Astrocyte (in vitro differentiated cells and primary cell): ENCODE measurements around the gene AUTS2. TPM values are rescaled to one million over a fixed set of nuclear protein-coding genes. Genes with fewer than 3 reads are reported as not detected.

Experiments
- DNase-seq: peaks from one replicate; pipeline ENCODE4 v3.0.0-alpha.2; 2010; ENCODE audit warnings: low read depth
- FAIRE-seq: peaks from 2 replicates; lab custom pipeline; 2011; peaks lifted over from hg19 to GRCh38; lab: Jason Lieb, UNC
- H2AFZ ChIP-seq: 2 replicates; pipeline ENCODE4 v1.6.0; 2012; ENCODE audit warnings: low read depth, low read length, inconsistent platforms
- H3K27ac ChIP-seq: 2 replicates; pipeline ENCODE4 v1.5.1; 2011; ENCODE audit warnings: low read depth, low read length, inconsistent platforms
- H3K27me3 ChIP-seq: 2 replicates; pipeline ENCODE4 v1.6.0; 2011; ENCODE audit warnings: low read length, inconsistent platforms; ENCODE audit not compliant: insufficient read depth
- H3K36me3 ChIP-seq: 2 replicates; pipeline ENCODE4 v1.5.1; 2011; ENCODE audit warnings: low read length, inconsistent platforms; ENCODE audit not compliant: insufficient read depth
- H3K4me1 ChIP-seq: 2 replicates; pipeline ENCODE4 v1.5.1; 2011; ENCODE audit warnings: low read length, inconsistent platforms; ENCODE audit not compliant: insufficient read depth
- H3K4me2 ChIP-seq: 2 replicates; pipeline ENCODE4 v1.6.0; 2012; ENCODE audit warnings: low read length, inconsistent platforms
- H3K4me3 ChIP-seq: 2 replicates; pipeline ENCODE4 v1.5.1; 2011; ENCODE audit warnings: low read depth, mild to moderate bottlenecking, low read length, inconsistent platforms; ENCODE audit not compliant: insufficient read depth
- H3K79me2 ChIP-seq: 2 replicates; pipeline ENCODE4 v1.6.0; 2012; ENCODE audit warnings: mild to moderate bottlenecking, low read length, inconsistent platforms; ENCODE audit not compliant: insufficient read depth
- H3K9ac ChIP-seq: 2 replicates; pipeline ENCODE4 v1.6.0; 2012; ENCODE audit warnings: mild to moderate bottlenecking, low read length, inconsistent platforms
- H3K9me3 ChIP-seq: 2 replicates; pipeline ENCODE4 v1.5.1; 2012; ENCODE audit warnings: low read depth, mild to moderate bottlenecking, low read length, inconsistent platforms; ENCODE audit not compliant: insufficient read depth
- H4K20me1 ChIP-seq: 2 replicates; pipeline ENCODE4 v1.6.0; 2012; ENCODE audit warnings: low read length, inconsistent platforms; ENCODE audit not compliant: insufficient read depth
- H3K27ac Mint-ChIP-seq: one replicate; pipeline ENCODE4 v1.8.0; 2021; ENCODE audit warnings: mild to moderate bottlenecking, mixed read lengths; ENCODE audit not compliant: unreplicated experiment
- H3K27me3 Mint-ChIP-seq: one replicate; pipeline ENCODE4 v1.8.0; 2021; ENCODE audit warnings: low read depth, mixed read lengths; ENCODE audit not compliant: unreplicated experiment
- H3K36me3 Mint-ChIP-seq: one replicate; pipeline ENCODE4 v1.8.0; 2021; ENCODE audit warnings: low read depth, mixed read lengths; ENCODE audit not compliant: unreplicated experiment
- H3K4me1 Mint-ChIP-seq: one replicate; pipeline ENCODE4 v1.8.0; 2021; ENCODE audit warnings: low read depth, mixed read lengths; ENCODE audit not compliant: unreplicated experiment
- H3K4me3 Mint-ChIP-seq: one replicate; pipeline ENCODE4 v1.8.0; 2021; ENCODE audit warnings: mild to moderate bottlenecking, moderate library complexity, mixed read lengths; ENCODE audit not compliant: unreplicated experiment
- H3K9me3 Mint-ChIP-seq: one replicate; pipeline ENCODE4 v1.8.0; 2021; ENCODE audit warnings: mild to moderate bottlenecking, mixed read lengths; ENCODE audit not compliant: unreplicated experiment
- EZH2 ChIP-seq: IDR thresholded peaks from 2 replicates; pipeline ENCODE4 v1.6.1; 2012; ENCODE audit warnings: mild to moderate bottlenecking, low read length, inconsistent platforms; ENCODE audit not compliant: insufficient read depth
- total RNA-seq: library from RNA; stranded (reverse); gene quantifications from 2 replicates; pipeline ENCODE4 v1.2.1, GENCODE V29; 2021
- TF ChIP-seq, protein P1 (sequence below): IDR thresholded peaks from 2 replicates; pipeline ENCODE4 v1.5.1; 2011; ENCODE audit warnings: low read depth, mild to moderate bottlenecking, inconsistent platforms, low read length, moderate library complexity; ENCODE audit not compliant: insufficient read depth

Gene AUTS2
- total RNA-seq, 1 donor from 2014 or later: 73.2 TPM

DNA sequence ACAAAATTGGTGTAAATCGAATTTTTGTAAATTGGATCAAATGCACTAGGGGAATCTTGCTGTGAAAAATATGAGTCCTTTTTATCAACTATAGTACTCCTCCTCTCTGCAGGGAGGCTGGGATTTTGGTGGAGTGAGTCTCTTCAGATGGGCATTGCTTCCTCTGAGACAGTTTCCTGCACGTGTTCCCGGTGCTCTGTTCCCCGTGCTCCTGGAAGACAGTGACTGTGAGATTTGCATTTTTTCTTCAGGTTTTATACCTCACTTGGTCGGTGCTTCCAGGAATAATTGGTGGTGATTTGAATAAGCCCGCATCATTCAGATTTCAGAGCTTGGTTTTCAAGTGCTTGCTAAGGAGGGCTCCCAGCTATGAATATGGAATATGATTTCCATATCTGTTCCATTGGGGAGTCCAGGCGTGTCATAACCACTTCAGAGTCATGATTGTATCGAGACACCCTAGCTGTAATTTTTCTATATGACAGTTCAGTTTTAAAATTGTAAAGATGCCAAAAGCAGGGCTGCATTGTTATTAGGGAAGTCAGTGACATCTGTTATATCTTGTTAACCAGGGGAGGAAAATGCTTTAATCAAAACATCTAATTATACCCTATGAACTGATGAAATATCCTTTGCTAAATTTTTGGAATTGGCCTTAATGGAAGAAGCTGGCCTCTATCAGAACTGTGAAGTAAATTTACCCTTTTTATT lies 12.3 kb downstream of the AUTS2 start:
- Histone ChIP-seq H3K9me3 (no peaks in the 10 kb centered on the region), H3K4me2 (no peak overlapping the region), H2AFZ (no peak overlapping the region), H3K4me1 (no peaks in the 10 kb centered on the region), H3K36me3 (no peaks in the 10 kb centered on the region), H3K79me2 (peaks cover 52% of the 10 kb centered on the region), H3K27me3 (peaks cover 5% of the 10 kb centered on the region), H3K27ac (no peak overlapping the region), H4K20me1 (peaks cover 74% of the 10 kb centered on the region), H3K9ac (no peak overlapping the region), H3K4me3 (no peak overlapping the region)
- peaks cover 20% of the 10 kb centered on the region for H3K4me1 Mint-ChIP-seq
- FAIRE-seq (no peak), DNase-seq (no peak)
- H3K9me3 Mint-ChIP-seq: no peaks in the 10 kb centered on the region
- no peak overlapping the region for H3K4me3 Mint-ChIP-seq
- no peaks in the 10 kb centered on the region for H3K27me3 Mint-ChIP-seq
- no peaks in the 10 kb centered on the region for H3K36me3 Mint-ChIP-seq
- no peak for TF ChIP-seq EZH2
- TF ChIP-seq, protein P1, sequence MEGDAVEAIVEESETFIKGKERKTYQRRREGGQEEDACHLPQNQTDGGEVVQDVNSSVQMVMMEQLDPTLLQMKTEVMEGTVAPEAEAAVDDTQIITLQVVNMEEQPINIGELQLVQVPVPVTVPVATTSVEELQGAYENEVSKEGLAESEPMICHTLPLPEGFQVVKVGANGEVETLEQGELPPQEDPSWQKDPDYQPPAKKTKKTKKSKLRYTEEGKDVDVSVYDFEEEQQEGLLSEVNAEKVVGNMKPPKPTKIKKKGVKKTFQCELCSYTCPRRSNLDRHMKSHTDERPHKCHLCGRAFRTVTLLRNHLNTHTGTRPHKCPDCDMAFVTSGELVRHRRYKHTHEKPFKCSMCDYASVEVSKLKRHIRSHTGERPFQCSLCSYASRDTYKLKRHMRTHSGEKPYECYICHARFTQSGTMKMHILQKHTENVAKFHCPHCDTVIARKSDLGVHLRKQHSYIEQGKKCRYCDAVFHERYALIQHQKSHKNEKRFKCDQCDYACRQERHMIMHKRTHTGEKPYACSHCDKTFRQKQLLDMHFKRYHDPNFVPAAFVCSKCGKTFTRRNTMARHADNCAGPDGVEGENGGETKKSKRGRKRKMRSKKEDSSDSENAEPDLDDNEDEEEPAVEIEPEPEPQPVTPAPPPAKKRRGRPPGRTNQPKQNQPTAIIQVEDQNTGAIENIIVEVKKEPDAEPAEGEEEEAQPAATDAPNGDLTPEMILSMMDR: no peak
- H3K27ac Mint-ChIP-seq: no peak overlapping the region

DNA sequence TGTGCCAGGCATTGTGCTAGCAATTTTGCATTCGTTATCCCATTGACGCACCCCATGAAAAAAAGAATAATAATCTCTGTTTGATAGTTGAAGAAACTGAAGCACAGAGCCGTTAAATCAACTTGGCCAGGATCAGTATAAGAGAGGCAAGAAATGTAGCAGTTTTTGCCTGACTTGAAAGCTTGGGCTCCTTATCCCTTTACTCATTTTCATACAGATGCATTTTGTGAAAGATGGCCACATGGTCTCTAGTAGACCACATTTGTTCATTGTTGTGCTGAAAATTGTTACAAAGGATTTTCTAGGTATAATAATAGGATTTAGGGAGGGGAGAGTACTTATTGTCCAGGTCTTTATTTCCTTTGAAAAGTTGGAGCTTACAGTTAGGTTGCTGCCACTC lies 14.7 kb downstream of the AUTS2 start:
- Histone ChIP-seq H3K79me2 (peaks cover 49% of the 10 kb centered on the region), H3K27me3 (no peaks in the 10 kb centered on the region), H4K20me1 (peaks cover 70% of the 10 kb centered on the region), H3K9ac (no peak overlapping the region), H2AFZ (no peak overlapping the region), H3K4me1 (no peaks in the 10 kb centered on the region), H3K4me2 (no peak overlapping the region), H3K36me3 (no peaks in the 10 kb centered on the region), H3K4me3 (no peak overlapping the region), H3K27ac (no peak overlapping the region), H3K9me3 (no peaks in the 10 kb centered on the region)
- Mint-ChIP-seq H3K4me3 (no peak overlapping the region), H3K4me1 (peaks cover 20% of the 10 kb centered on the region), H3K27ac (no peak overlapping the region), H3K9me3 (no peaks in the 10 kb centered on the region), H3K36me3 (no peaks in the 10 kb centered on the region), H3K27me3 (no peaks in the 10 kb centered on the region)
- DNase-seq: no peak
- FAIRE-seq: no peak
- TF ChIP-seq, protein P1: no peak
- TF ChIP-seq EZH2: no peak

DNA sequence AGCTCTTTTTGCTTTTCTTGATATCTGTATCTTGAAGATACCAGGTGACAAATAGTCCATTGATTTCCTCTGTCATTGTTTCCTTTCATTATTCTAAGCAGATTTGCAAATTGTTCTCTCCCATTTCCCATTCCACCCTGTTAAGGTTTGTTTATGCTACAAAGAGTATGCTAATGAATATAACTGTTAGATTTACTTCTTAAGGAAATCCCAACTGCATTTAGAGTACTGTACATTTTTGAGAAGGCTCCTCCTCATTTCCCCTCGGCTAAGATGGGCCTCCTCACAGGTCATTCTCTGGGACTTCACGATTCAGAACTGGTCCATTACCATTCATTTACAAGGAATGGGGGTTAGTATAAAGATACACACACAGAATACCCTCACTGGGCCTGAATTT lies 15.6 kb downstream of the AUTS2 start:
- Histone ChIP-seq H3K36me3 (no peaks in the 10 kb centered on the region), H3K27ac (no peak overlapping the region), H3K9me3 (no peaks in the 10 kb centered on the region), H3K9ac (no peak overlapping the region), H4K20me1 (peaks cover 71% of the 10 kb centered on the region), H3K79me2 (peaks cover 44% of the 10 kb centered on the region), H3K27me3 (no peaks in the 10 kb centered on the region), H2AFZ (no peak overlapping the region), H3K4me1 (no peaks in the 10 kb centered on the region), H3K4me2 (no peak overlapping the region), H3K4me3 (no peak overlapping the region)
- H3K4me1 Mint-ChIP-seq: peaks cover 17% of the 10 kb centered on the region
- FAIRE-seq (no peak), DNase-seq (no peak)
- no peak overlapping the region for H3K4me3 Mint-ChIP-seq
- no peaks in the 10 kb centered on the region for H3K36me3 Mint-ChIP-seq
- H3K27me3 Mint-ChIP-seq: no peaks in the 10 kb centered on the region
- no peaks in the 10 kb centered on the region for H3K9me3 Mint-ChIP-seq
- TF ChIP-seq, protein P1: no peak
- no peak for TF ChIP-seq EZH2
- H3K27ac Mint-ChIP-seq: no peak overlapping the region
